GM23248 (cell line): ENCODE measurements around the gene EEIG2.

Experiments
- EZH2 ChIP-seq: fragments of 200-600 bp; sonication (generic); IDR thresholded peaks from 2 replicates; pipeline ENCODE4 v1.6.1; 2018; ENCODE audit warnings: antibody characterized with exemption, mild to moderate bottlenecking; ENCODE audit not compliant: insufficient read depth, poor library complexity, severe bottlenecking
- EZH2phosphoT487 ChIP-seq: fragments of 200-600 bp; sonication (generic); IDR thresholded peaks from 2 replicates; pipeline ENCODE4 v1.6.1; 2018; ENCODE audit warnings: antibody characterized with exemption, moderate library complexity, mild to moderate bottlenecking, low read depth; ENCODE audit not compliant: insufficient read depth

- no peak for TF ChIP-seq EZH2
- no peak for TF ChIP-seq EZH2phosphoT487
Measured at GRCh38 chr1:108591466-108591865, 31.6 kb downstream of the EEIG2 start.
